ENCODE data around the gene ZNF569. TPM values are rescaled to one million over a fixed set of nuclear protein-coding genes. Genes with fewer than 3 reads are reported as not detected.

The ZNF569 gene
- total and polyA plus RNA-seq, 9 donors, result 5.6 to 9.3 (median 7.6) TPM

Other genes with a start within 250 kb of the ZNF569 start
- gene ZNF383, start 249.2 kb downstream of the ZNF569 start, total RNA-seq, result 12.5 TPM
- 10 to 100 TPM in 2 of 8 donors, 1 to 10 TPM in 6; 6.8 to 10.9 (median 8.8) TPM for gene ZNF383, start 249.2 kb downstream of the ZNF569 start, polyA plus RNA-seq (ENCODE audit: insufficient read depth in 1 of 8, insufficient read length in 8 of 8, low replicate concordance in 1 of 8)
- 7.6 TPM for gene ZNF527, start 96.3 kb downstream of the ZNF569 start, total RNA-seq
- 1 to 10 TPM; 4.5 to 7.0 (median 5.7) TPM for gene ZNF527, start 96.3 kb downstream of the ZNF569 start, polyA plus RNA-seq (ENCODE audit: insufficient read depth in 1 of 8, insufficient read length in 8 of 8, low replicate concordance in 1 of 8)
- 9.5 TPM for gene ZNF570, start 1.9 kb upstream of the ZNF569 start, total RNA-seq
- gene ZNF570, start 1.9 kb upstream of the ZNF569 start, polyA plus RNA-seq (ENCODE audit: insufficient read depth in 1 of 8, insufficient read length in 8 of 8, low replicate concordance in 1 of 8), result 1 to 10 TPM; 4.2 to 7.5 (median 5.9) TPM
- gene ZNF793, start 39.5 kb upstream of the ZNF569 start, total RNA-seq, result 7.0 TPM
- 10 to 100 TPM in 3 of 8 donors, 1 to 10 TPM in 5; 7.4 to 11.7 (median 8.5) TPM for gene ZNF793, start 39.5 kb upstream of the ZNF569 start, polyA plus RNA-seq (ENCODE audit: insufficient read depth in 1 of 8, insufficient read length in 8 of 8, low replicate concordance in 1 of 8)
- 8.0 TPM for gene ZNF571, start 127.3 kb upstream of the ZNF569 start, total RNA-seq
- gene ZNF571, start 127.3 kb upstream of the ZNF569 start, polyA plus RNA-seq (ENCODE audit: insufficient read depth in 1 of 8, insufficient read length in 8 of 8, low replicate concordance in 1 of 8), result 1 to 10 TPM; 4.0 to 6.1 (median 5.4) TPM
- 2.1 TPM for gene ZNF540, start 127.4 kb upstream of the ZNF569 start, total RNA-seq
- gene ZNF540, start 127.4 kb upstream of the ZNF569 start, polyA plus RNA-seq (ENCODE audit: insufficient read depth in 1 of 8, insufficient read length in 8 of 8, low replicate concordance in 1 of 8), result 1 to 10 TPM; 1.4 to 2.3 (median 1.9) TPM
- gene ZFP30, start 188.0 kb upstream of the ZNF569 start, total RNA-seq, result 25.0 TPM
- 10 to 100 TPM in 7 of 8 donors, 1 to 10 TPM in 1; 8.4 to 14.3 (median 12.5) TPM for gene ZFP30, start 188.0 kb upstream of the ZNF569 start, polyA plus RNA-seq (ENCODE audit: insufficient read depth in 1 of 8, insufficient read length in 8 of 8, low replicate concordance in 1 of 8)